Thymus (tissue), 11 donors: ENCODE data around the gene MMS22L. TPM values are rescaled to one million over a fixed set of nuclear protein-coding genes. Genes with fewer than 3 reads are reported as not detected.

ENCODE experiments used
- DNase-seq, 9 donors: peaks; one replicate each; pipeline ENCODE4 v3.0.0-alpha.2; 2013; ENCODE audit warnings: low spot score in 9 of 9, low read depth in 6 of 9, missing footprints in 1 of 9
- H3K27ac ChIP-seq, 2 donors: one replicate each; pipeline ENCODE4 v1.5.1; 2013; ENCODE audit warnings: control low read depth in 1 of 2, low read depth in 1 of 2, low read length in 1 of 2, mild to moderate bottlenecking in 1 of 2, moderate library complexity in 1 of 2
- H3K27me3 ChIP-seq, 2 donors: one replicate each; pipeline ENCODE4 v1.5.1; 2013; ENCODE audit warnings: low read length in 1 of 2; ENCODE audit not compliant: control insufficient read depth in 2 of 2, insufficient read depth in 1 of 2
- H3K36me3 ChIP-seq, 2 donors: one replicate each; pipeline ENCODE4 v1.5.1; 2013; ENCODE audit warnings: low read length in 1 of 2, mild to moderate bottlenecking in 1 of 2, moderate library complexity in 1 of 2; ENCODE audit not compliant: control insufficient read depth in 2 of 2, insufficient read depth in 2 of 2
- H3K4me1 ChIP-seq, 2 donors: one replicate each; pipeline ENCODE4 v1.5.1; 2013; ENCODE audit warnings: low read length in 2 of 2; ENCODE audit not compliant: control insufficient read depth in 2 of 2, insufficient read depth in 2 of 2
- H3K4me3 ChIP-seq, 2 donors: one replicate each; pipeline ENCODE4 v1.5.1; 2013; ENCODE audit warnings: low read length in 2 of 2, control low read depth in 1 of 2, mild to moderate bottlenecking in 1 of 2
- H3K9me3 ChIP-seq, 2 donors: one replicate each; pipeline ENCODE4 v1.5.1; 2013; ENCODE audit warnings: low read length in 1 of 2, mild to moderate bottlenecking in 1 of 2; ENCODE audit not compliant: control insufficient read depth in 2 of 2, insufficient read depth in 1 of 2
- WGBS: extraction: QIAGEN DNeasy Blood & Tissue Kit; methylation state at CpG from one replicate; pipeline ENCODE4 v1.1.7; 2013; 5-methylcytosine and 5-hydroxymethylcytosine counted together
- polyA plus RNA-seq: library from polyadenylated mRNA; stranded (reverse); fragments of 200-250 nt; gene quantifications from one replicate; pipeline ENCODE4 v1.2.3, GENCODE V29; 2013
- total RNA-seq: library from RNA; stranded (reverse); fragments of 120-200 nt; gene quantifications from one replicate; pipeline ENCODE4 v1.2.4, GENCODE V29; 2013
- donor health status: healthy.

Gene MMS22L
- total and polyA plus RNA-seq, 2 donors: 2.2 to 15.8 TPM

GRCh38 chr6:97095311-97095850 is 187.6 kb downstream of the MMS22L start:
- no peaks in the 10 kb centered on the region for H3K36me3 ChIP-seq
- WGBS: 93% methylated on average over 3 of the region's 3 CpGs
- DNase-seq: no peak

GRCh38 chr6:97094376-97094775 is 188.6 kb downstream of the MMS22L start:
- H3K4me3 ChIP-seq: no peak overlapping the region
- WGBS: 98% methylated on average over 2 of the region's 2 CpGs
- H3K27me3 ChIP-seq: no peaks in the 10 kb centered on the region
- H3K4me1 ChIP-seq: no peaks in the 10 kb centered on the region
- H3K27ac ChIP-seq: no peak overlapping the region
- DNase-seq: no peak
- H3K9me3 ChIP-seq: no peaks in the 10 kb centered on the region
- no peaks in the 10 kb centered on the region for H3K36me3 ChIP-seq

More at GRCh38 chr6:97095311-97095850, 187.6 kb downstream of the MMS22L start:
- Histone ChIP-seq H3K27me3 (no peaks in the 10 kb centered on the region), H3K4me1 (no peaks in the 10 kb centered on the region), H3K9me3 (no peaks in the 10 kb centered on the region), H3K27ac (no peak overlapping the region), H3K4me3 (no peak overlapping the region)

GRCh38 chr6:97092673-97093305 is 190.2 kb downstream of the MMS22L start:
- DNase-seq: no peak

More at GRCh38 chr6:97092673-97093305, 190.2 kb downstream of the MMS22L start:
- 94% methylated on average over 6 of the region's 6 CpGs for WGBS
- Histone ChIP-seq H3K27ac (no peak overlapping the region), H3K36me3 (no peaks in the 10 kb centered on the region), H3K4me3 (no peak overlapping the region), H3K4me1 (no peaks in the 10 kb centered on the region), H3K9me3 (no peaks in the 10 kb centered on the region), H3K27me3 (no peaks in the 10 kb centered on the region)
